ENCODE data around the gene PTPRT. TPM values are rescaled to one million over a fixed set of nuclear protein-coding genes. Genes with fewer than 3 reads are reported as not detected.

The PTPRT gene
- polyA plus RNA-seq, 10 donors = 0.35 to 1.8 (median 0.64) TPM

DNA sequence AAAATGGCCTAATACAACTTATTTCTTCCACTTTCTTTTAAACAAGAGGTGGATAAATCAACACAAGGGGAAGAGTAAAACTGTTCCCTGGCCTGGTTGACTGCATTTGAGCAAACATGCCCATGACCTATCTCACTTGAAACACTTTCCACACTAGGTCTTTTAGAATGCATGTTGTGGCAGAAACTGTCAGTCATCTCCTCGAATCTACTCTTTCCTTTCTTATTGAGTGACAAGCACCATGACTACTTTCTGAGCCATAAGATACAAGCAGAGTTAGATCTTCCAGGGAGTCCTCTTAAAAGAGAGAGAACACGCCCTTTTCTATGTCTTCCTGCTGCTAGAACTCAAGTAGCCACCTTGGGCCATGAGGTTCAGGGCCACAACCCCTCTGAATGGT is 66.5 kb downstream of the PTPRT start:
- DNase-seq = no peak

GRCh38 chr20:43119720-43120119 is 70.0 kb downstream of the PTPRT start:
- no peak for DNase-seq

GRCh38 chr20:43102394-43102793 is 87.3 kb downstream of the PTPRT start:
- no peak for DNase-seq

DNA sequence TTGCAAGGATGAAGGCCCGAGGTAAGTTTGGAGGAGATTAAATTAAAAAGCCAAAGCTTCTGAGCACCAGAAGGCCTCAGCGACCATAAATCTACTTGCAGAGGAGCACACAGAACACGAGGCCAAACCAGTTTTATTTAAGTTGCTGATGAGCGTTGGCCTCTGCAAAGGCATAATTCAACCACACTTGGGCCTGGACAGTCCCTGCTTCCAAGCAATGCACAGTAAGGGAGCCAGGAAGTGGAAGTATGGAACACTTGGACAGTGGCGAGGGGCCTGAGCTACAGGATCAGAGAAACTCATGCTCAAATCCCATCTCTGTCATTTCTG is 92.8 kb downstream of the PTPRT start:
- peak in 2 of 3 donors; percentile 53 to 70 for DNase-seq

- DNase-seq = peak; percentile 53 to 96 (median 81)
These were observed 93.4 kb downstream of the PTPRT start for GRCh38 chr20:43096126-43096930.

GRCh38 chr20:43095034-43095433 is 94.7 kb downstream of the PTPRT start:
- no peak for DNase-seq

- DNase-seq = peak in 2 of 3 donors; percentile 24 to 59
These were observed 97.2 kb downstream of the PTPRT start for GRCh38 chr20:43092386-43093088.

DNA sequence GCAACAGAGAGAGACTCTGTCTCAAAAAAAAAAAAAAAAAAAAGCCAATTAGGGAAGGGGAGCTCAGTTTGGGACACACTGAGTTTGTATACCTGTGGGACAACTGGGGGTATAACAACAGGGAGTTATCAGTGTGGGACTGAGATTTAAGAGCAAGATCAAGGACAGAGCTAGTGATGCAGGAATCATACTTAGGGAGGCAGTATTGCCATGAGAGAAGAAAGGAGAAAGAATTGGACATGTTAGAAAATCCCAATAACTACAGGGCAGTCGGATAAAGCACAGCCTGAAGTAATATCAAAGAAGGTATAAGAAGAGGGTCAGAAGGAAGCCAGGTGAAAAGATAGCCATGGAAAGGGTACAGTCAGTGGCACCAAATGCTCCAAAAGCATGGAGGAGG is 121.2 kb downstream of the PTPRT start:
- DNase-seq = peak in 2 of 3 donors; percentile 16 to 21

DNA sequence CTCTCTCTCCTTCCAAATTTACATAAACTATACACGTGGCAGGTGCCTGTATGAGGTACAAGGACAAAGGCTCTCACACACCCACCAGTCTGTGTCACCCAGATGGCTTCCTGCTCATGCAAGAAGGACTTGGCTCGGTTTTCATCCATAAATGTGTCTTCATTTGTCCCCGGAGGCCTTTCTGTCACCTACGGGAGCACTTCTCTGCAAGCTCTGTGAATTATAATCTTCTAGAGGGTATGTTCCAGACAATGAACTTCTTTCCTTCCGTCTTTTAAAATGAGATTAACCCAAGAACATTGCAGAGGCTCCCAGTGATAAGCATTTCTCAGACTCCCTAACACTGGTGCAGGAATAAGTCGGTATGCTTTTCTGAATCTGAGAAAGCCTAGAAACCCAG is 123.6 kb downstream of the PTPRT start:
- no peak for DNase-seq

GRCh38 chr20:43065299-43065698 is 124.4 kb downstream of the PTPRT start:
- no peak for DNase-seq

- DNase-seq = no peak
These were observed 131.6 kb downstream of the PTPRT start for GRCh38 chr20:43058077-43058476.

DNA sequence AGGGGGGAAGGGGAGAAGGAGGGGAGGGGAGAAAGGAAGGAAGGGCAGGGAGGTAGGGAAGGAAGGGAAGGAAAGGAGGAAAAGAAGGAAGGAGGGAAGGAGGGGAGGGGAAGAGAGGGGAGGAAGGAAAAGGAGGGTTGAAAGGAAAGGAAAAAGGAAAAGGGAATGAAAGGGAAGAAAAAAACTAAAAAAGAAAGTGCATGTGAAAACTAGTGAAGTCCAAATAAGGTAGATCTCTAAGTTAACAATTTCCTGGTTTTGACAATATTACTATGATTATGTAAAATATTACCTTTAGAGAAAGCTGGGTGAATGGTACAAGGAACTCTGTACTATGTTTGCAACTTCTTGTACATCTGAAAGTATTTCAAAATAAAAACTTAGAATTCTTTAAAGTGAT is 132.4 kb downstream of the PTPRT start:
- no peak for DNase-seq

GRCh38 chr20:43055181-43055884 is 134.4 kb downstream of the PTPRT start:
- no peak for DNase-seq

DNA sequence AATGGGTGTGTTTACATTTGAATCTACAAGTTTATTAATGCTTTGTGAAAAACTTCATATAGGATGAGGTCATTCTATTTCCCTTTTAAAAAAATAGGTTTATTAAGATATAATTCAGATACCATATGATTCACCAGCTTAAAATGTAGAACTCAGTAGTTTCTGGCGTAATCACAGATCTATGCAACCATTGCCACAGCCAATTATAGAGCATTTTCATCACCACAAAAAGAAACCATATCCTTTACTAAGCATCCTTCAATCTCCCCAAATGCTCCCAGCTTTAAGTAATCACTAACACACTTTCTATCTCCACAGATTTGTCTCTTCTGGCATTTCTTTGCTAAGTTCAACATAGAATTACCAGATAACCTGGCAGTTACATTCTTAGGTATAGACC is 137.2 kb downstream of the PTPRT start:
- DNase-seq = no peak

DNA sequence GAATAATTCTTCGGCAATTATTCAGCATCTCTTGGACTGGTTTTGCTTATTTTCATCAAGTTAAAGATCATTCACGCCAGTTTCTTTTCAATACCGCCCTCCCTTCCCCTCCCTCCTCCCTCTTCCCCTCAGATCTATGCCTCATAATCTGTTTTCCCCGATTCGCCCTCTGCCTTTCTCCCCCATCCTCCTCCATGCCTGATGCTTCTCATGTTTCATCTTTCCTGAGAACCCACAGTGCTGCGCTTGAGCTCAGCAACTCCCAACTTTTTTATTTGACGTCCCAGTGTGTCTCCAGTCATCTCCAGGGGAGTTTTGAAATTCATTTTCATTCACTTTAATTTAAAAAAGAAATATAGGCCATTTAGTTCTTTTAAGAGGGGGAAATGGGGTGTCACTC is 142.7 kb downstream of the PTPRT start:
- DNase-seq = no peak

DNA sequence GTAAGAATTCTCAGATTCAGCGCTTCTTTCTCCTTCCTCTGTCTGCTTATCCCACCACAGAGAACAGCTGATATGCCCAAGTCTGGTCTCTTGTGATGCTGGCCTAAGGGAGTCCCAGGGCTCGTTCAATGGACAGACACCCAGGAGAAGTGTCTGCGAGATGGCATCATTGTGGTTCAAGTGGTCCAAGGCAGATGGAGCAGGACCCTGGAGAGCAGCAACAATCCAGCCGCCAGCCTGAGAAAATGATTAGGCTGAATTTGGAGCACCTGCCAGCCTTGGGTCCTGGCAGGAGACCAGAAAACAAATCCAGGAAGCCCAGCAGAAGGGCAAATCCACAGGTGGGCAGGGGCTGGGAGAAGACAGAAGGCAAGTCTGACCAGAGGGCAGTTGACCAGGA is 145.8 kb downstream of the PTPRT start:
- DNase-seq = no peak

- DNase-seq = peak; percentile 1 to 47 (median 21)
These were observed 149.3 kb downstream of the PTPRT start for GRCh38 chr20:43040427-43040826.

DNA sequence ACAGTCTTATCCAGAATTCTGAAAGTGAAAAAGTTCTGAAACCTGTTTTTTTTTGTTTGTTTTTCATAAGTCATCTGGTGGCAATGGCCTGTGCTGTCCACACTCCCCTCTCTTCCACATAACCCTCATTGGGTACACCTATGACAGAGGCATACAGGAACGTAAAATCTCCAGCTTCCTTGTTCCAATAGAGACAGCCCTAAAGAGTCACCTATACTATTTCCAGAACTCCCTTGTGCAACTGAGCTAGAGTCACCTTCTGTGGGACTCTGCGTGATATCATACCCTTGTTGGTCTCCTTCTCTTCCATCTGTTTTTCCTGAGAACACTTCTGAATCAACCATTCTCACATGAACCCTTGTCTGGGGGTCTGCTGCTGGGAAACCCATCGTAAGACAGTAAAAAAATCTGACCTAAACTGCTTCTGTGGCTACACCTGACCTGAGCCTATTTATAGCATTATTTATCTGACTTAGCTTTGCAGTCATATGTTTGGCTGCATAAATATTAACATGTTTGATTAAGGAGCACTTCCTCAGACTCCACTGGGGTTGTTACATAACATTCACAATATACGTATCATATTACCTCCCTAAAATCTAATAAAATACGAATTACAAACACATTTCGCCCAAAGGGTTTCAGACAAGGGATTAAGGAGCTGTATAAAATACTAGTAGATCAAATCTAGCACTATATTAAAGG is 151.9 kb downstream of the PTPRT start:
- no peak for DNase-seq

DNA sequence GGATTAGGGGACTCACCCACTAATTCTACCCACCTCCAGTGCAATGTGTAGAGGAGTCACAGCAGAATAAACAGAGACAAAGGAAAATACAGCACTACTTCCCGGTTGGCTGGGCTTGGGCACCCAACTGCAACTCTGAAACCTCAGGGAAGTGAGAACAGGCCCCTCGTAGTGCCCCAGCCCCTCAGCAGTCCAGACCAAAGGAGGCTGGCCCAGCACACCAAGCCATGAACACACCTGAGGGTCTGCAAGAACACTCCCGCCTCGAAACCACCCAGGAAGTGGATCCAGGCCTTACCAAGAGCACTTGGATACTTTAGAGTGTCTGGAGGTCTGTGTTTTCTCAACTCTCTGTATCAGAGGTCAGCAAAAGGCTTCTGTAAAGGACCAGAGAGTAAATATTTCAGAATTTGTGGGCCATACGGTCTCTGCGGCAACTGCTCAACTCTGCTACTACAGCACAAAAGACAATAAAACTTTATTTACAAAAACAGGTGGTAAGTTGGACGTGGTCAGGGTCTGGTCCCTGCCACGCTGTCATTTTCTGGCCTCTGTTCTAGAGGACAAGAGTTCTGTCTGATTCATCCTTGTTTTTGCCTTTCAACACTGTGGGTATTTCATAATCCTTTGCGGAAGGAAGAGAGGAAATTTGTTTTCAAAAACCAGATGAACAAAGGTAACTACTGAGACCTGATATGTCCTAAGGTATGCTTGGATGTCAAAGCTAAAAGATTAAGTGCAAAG is 154.6 kb downstream of the PTPRT start:
- DNase-seq = no peak

DNA sequence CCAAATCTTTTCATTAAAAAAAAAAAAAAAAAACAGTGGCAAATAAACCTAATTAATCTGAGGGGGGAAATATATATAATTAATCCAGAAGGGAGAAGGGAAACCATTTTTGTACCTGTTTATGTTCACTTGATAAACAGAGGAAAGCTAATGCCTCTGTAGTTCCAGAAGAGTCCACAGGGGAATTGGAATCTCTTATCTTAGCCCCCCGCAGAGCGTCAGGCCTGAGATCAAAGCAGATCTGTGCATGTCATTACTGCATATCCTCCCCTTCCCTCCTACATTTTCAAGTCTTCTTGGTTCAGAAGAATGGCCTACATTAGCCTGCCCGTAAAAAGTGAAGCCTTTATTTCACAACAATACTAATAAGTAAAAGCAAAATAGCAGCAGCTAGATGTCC is 157.2 kb downstream of the PTPRT start:
- no peak for DNase-seq

GRCh38 chr20:43029176-43029575 is 160.5 kb downstream of the PTPRT start:
- no peak for DNase-seq

Data from muscle of back (tissue), 11 donors.